Esophagus muscularis mucosa (tissue), 4 donors: ENCODE results near the gene MPP3. TPM values are rescaled to one million over a fixed set of nuclear protein-coding genes. Genes with fewer than 3 reads are reported as not detected.

Experiments
- DNase-seq: peaks from one replicate; pipeline ENCODE4 v3.0.0-alpha.2; 2017; ENCODE audit errors: extremely low spot score
- H3K27ac ChIP-seq, 4 donors: fragments of 200-600 bp; sonication (generic); replicated peaks in 1 of 4; 1 replicate in 3 of 4; 2 replicates in 1 of 4; pipeline ENCODE4 v1.5.1; 2016 to 2019; ENCODE audit warnings: mild to moderate bottlenecking in 1 of 4
- H3K27me3 ChIP-seq, 4 donors: fragments of 200-600 bp; sonication (generic); one replicate each; pipeline versions ENCODE4 v1.5.1 to v1.6.0; 2016 to 2019
- H3K36me3 ChIP-seq, 4 donors: fragments of 200-600 bp; sonication (generic); one replicate each; pipeline ENCODE4 v1.5.1; 2016 to 2019
- H3K4me1 ChIP-seq, 4 donors: fragments of 200-600 bp; sonication (generic); one replicate each; pipeline ENCODE4 v1.5.1; 2016 to 2019
- H3K4me3 ChIP-seq, 4 donors: fragments of 200-600 bp; sonication (generic); 1 replicate in 2 of 4; 2 replicates in 2 of 4; pipeline ENCODE4 v1.5.1; 2016 to 2019; ENCODE audit warnings: mild to moderate bottlenecking in 4 of 4, moderate library complexity in 1 of 4
- H3K9me3 ChIP-seq, 4 donors: fragments of 200-600 bp; sonication (generic); 1 replicate in 3 of 4; 2 replicates in 1 of 4; pipeline ENCODE4 v1.5.1; 2016 to 2019
- EP300 ChIP-seq: sonication (generic); formaldehyde crosslinking; IDR thresholded peaks from one replicate; pipeline ENCODE4 v1.6.1; 2017; ENCODE audit warnings: antibody characterized with exemption
- POLR2A ChIP-seq: fragments of 450-650 bp; IDR thresholded peaks from one replicate; pipeline ENCODE4 v1.6.1; 2017; ENCODE audit warnings: antibody characterized with exemption, moderate library complexity, mild to moderate bottlenecking, low read depth
- POLR2AphosphoS5 ChIP-seq, 2 donors: sonication (generic); formaldehyde crosslinking; IDR thresholded peaks; one replicate each; pipeline ENCODE4 v1.6.1; 2017; ENCODE audit warnings: antibody characterized with exemption in 2 of 2
- WGBS: methylation state at CpG from one replicate; pipeline ENCODE4 v1.1.5; 2018; 5-methylcytosine and 5-hydroxymethylcytosine counted together
- intact Hi-C: fragments of 100-400 bp; cut with DNase I; formaldehyde crosslinking; loops from one replicate; pipeline ENCODE4 v1.15.1; 2023
- total RNA-seq, 4 donors: library from RNA; depleted of rRNA; stranded (reverse); fragments of >200 nt; gene quantifications; one replicate each; pipeline versions ENCODE4 v1.1.0 to v1.2.1, GENCODE V29; 2016
- TF ChIP-seq, protein P1 (sequence below), 3 experiments: fragments of 200-600 bp in 2 of 3; fragments of 450-650 bp in 1 of 3; sonication (generic) in 2 of 3; IDR thresholded peaks; one replicate each; pipeline ENCODE4 v1.5.1; 2017 to 2019; ENCODE audit warnings: antibody characterized with exemption in 3 of 3, mild to moderate bottlenecking in 2 of 3, moderate library complexity in 1 of 3

The MPP3 gene
- total RNA-seq, 4 donors from 2014 or later, result 5.0 to 9.9 (median 6.2) TPM

GRCh38 chr17:43812396-43813265 lies 20.3 kb downstream of the MPP3 start:
- H3K4me1 ChIP-seq, result no peaks in the 10 kb centered on the region
- no peak overlapping the region for H3K4me3 ChIP-seq
- no peak overlapping the region for H3K27ac ChIP-seq
- H3K36me3 ChIP-seq, result peaks cover 5 to 95% (median 65%) of the 10 kb centered on the region in 4 donors
- H3K9me3 ChIP-seq, result no peaks in the 10 kb centered on the region
- intact Hi-C loops, result no loop called here
- no peak for TF ChIP-seq POLR2AphosphoS5 (IDR thresholded peaks at IDR 0.05)
- no peak for TF ChIP-seq POLR2A
- TF ChIP-seq, protein P1, sequence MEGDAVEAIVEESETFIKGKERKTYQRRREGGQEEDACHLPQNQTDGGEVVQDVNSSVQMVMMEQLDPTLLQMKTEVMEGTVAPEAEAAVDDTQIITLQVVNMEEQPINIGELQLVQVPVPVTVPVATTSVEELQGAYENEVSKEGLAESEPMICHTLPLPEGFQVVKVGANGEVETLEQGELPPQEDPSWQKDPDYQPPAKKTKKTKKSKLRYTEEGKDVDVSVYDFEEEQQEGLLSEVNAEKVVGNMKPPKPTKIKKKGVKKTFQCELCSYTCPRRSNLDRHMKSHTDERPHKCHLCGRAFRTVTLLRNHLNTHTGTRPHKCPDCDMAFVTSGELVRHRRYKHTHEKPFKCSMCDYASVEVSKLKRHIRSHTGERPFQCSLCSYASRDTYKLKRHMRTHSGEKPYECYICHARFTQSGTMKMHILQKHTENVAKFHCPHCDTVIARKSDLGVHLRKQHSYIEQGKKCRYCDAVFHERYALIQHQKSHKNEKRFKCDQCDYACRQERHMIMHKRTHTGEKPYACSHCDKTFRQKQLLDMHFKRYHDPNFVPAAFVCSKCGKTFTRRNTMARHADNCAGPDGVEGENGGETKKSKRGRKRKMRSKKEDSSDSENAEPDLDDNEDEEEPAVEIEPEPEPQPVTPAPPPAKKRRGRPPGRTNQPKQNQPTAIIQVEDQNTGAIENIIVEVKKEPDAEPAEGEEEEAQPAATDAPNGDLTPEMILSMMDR (IDR thresholded peaks at IDR 0.05), result no peak
- TF ChIP-seq EP300, result no peak
- WGBS, result 98% methylated on average over 9 of the region's 10 CpGs
- no peak for DNase-seq
- H3K27me3 ChIP-seq, result no peaks in the 10 kb centered on the region

GRCh38 chr17:43810823-43811222 lies 22.1 kb downstream of the MPP3 start:
- Histone ChIP-seq H3K9me3 (no peaks in the 10 kb centered on the region), H3K27me3 (no peaks in the 10 kb centered on the region), H3K4me3 (no peak overlapping the region), H3K36me3 (peaks cover 5 to 97% (median 61%) of the 10 kb centered on the region in 4 donors), H3K27ac (no peak overlapping the region), H3K4me1 (no peaks in the 10 kb centered on the region)
- no peak for DNase-seq
- intact Hi-C loops, result no loop called here
- TF ChIP-seq, protein P1 (IDR thresholded peaks at IDR 0.05), result no peak
- TF ChIP-seq EP300, result no peak
- WGBS, result 94% methylated on average over 5 of the region's 5 CpGs

GRCh38 chr17:43810226-43810715 lies 22.7 kb downstream of the MPP3 start:
- Histone ChIP-seq H3K36me3 (peaks cover 5 to 96% (median 57%) of the 10 kb centered on the region in 4 donors), H3K27ac (no peak overlapping the region), H3K4me1 (no peaks in the 10 kb centered on the region), H3K27me3 (no peaks in the 10 kb centered on the region), H3K9me3 (no peaks in the 10 kb centered on the region), H3K4me3 (no peak overlapping the region)
- DNase-seq, result no peak
- whole genome bisulfite sequencing, result 89% methylated on average over 4 of the region's 4 CpGs
- intact Hi-C loops, result no loop called here
- no peak for TF ChIP-seq POLR2AphosphoS5 (IDR thresholded peaks at IDR 0.05)
- TF ChIP-seq, protein P1 (IDR thresholded peaks at IDR 0.05), result no peak
- no peak for TF ChIP-seq EP300
- TF ChIP-seq POLR2A, result no peak

- Histone ChIP-seq H3K4me1 (no peaks in the 10 kb centered on the region), H3K9me3 (no peaks in the 10 kb centered on the region), H3K36me3 (peaks cover 5 to 86% (median 51%) of the 10 kb centered on the region in 4 donors), H3K4me3 (no peak overlapping the region), H3K27me3 (no peaks in the 10 kb centered on the region), H3K27ac (no peak overlapping the region)
- DNase-seq, result no peak
- WGBS, result 92% methylated on average over 5 of the region's 5 CpGs
- intact Hi-C loops, result no loop called here
- TF ChIP-seq POLR2A (no peak), EP300 (no peak), POLR2AphosphoS5 (IDR thresholded peaks at IDR 0.05) (no peak)
- TF ChIP-seq, protein P1 (IDR thresholded peaks at IDR 0.05), result no peak
These were observed 23.8 kb downstream of the MPP3 start for GRCh38 chr17:43809121-43809520.
